HCT116 (cell line): ENCODE measurements around the gene TTC23. TPM values are rescaled to one million over a fixed set of nuclear protein-coding genes. Genes with fewer than 3 reads are reported as not detected.

Experiments used
- ATAC-seq: fragments of 200-7000 bp; cut with Tn5 transposase; 2 replicates; pipeline ENCODE4 v1.9.1; 2020; ENCODE audit warnings: mild to moderate bottlenecking, moderate library complexity
- BruUV-seq: library from RNA; stranded (reverse); fragments of 400-500 nt; replicated peaks from 2 replicates; lab custom pipeline; 2021; lab: Mats Ljungman, UMichigan
- CTCF ChIA-PET: fragments of 300-600 bp; sonication (Branson Sonifier 250); formaldehyde crosslinking; loops from one replicate; lab custom pipeline; 2021; ENCODE audit warnings: antibody characterized with exemption; lab: Charles Lee
- POLR2A ChIA-PET: fragments of 300-600, 350-600 bp; sonication (Branson Sonifier 250); formaldehyde crosslinking; loops from one replicate; lab custom pipeline; 2021; ENCODE audit warnings: antibody characterized with exemption; lab: Charles Lee
- RAD21 ChIA-PET, 2 experiments: fragments of 300-600 bp; sonication (Branson Sonifier 250); formaldehyde crosslinking; loops; one replicate each; lab custom pipeline; 2023; ENCODE audit warnings: low total read pairs in 2 of 2; ENCODE audit not compliant: uncharacterized antibody in 2 of 2, unreplicated experiment in 2 of 2, low non-redundant PET in 1 of 2; lab: Charles Lee
- DNase-seq: peaks from one replicate; pipeline ENCODE4 v3.0.0-alpha.2; 2010; ENCODE audit warnings: low read depth, low spot score
- H2AFZ ChIP-seq: fragments of 200-600 bp; shearing (Covaris generic), sonication (generic); 2 replicates; pipeline ENCODE4 v1.6.1; 2017; ENCODE audit warnings: low read depth, mixed run types, mixed read lengths, antibody characterized with exemption, low read length; ENCODE audit not compliant: poor library complexity, severe bottlenecking
- H3K27ac ChIP-seq: 2 replicates; pipeline ENCODE4 v1.5.1; 2012; ENCODE audit warnings: low read depth, low read length
- H3K27me3 ChIP-seq: fragments of 200-600 bp; sonication (generic); 2 replicates; pipeline ENCODE4 v1.6.1; 2016; ENCODE audit warnings: mixed run types, low read length, mixed read lengths; ENCODE audit not compliant: insufficient read depth
- H3K36me3 ChIP-seq, 2 experiments: fragments of 200-500 bp in 1 of 2; fragments of 200-600 bp in 1 of 2; sonication (Bioruptor generic) in 1 of 2; sonication (generic) in 1 of 2; 2 replicates each; pipeline versions ENCODE4 v1.5.1 to v1.6.1; 2014 to 2016; ENCODE audit warnings: low read length in 2 of 2, inconsistent platforms in 1 of 2, mixed read lengths in 1 of 2, mixed run types in 1 of 2; ENCODE audit not compliant: insufficient read depth in 2 of 2, control insufficient read depth in 1 of 2
- H3K4me1 ChIP-seq, 2 experiments: fragments of 200-600 bp in 1 of 2; sonication (generic) in 1 of 2; 2 replicates each; pipeline versions ENCODE4 v1.5.1 to v1.6.1; 2012 to 2017; ENCODE audit warnings: low read length in 2 of 2, inconsistent platforms in 1 of 2, mild to moderate bottlenecking in 1 of 2, mixed read lengths in 1 of 2, mixed run types in 1 of 2, moderate library complexity in 1 of 2; ENCODE audit not compliant: insufficient read depth in 2 of 2, control insufficient read depth in 1 of 2
- H3K4me2 ChIP-seq: fragments of 200-600 bp; sonication (generic); 2 replicates; pipeline ENCODE4 v1.6.1; 2017; ENCODE audit warnings: mixed run types, low read length, mixed read lengths
- H3K4me3 ChIP-seq, 2 experiments: fragments of 200-600 bp in 1 of 2; sonication (generic) in 1 of 2; replicated peaks in 1 of 2; 2 replicates each; pipeline ENCODE4 v1.5.1; 2011 to 2016; ENCODE audit warnings: low read length in 2 of 2, control low read depth in 1 of 2, low read depth in 1 of 2, mild to moderate bottlenecking in 1 of 2, mixed read lengths in 1 of 2, mixed run types in 1 of 2
- H3K79me2 ChIP-seq: fragments of 200-600 bp; sonication (generic); 2 replicates; pipeline ENCODE4 v1.6.1; 2017; ENCODE audit warnings: mild to moderate bottlenecking, mixed run types, low read length, moderate library complexity, mixed read lengths; ENCODE audit not compliant: insufficient read depth
- H3K9ac ChIP-seq: fragments of 200-600 bp; sonication (generic); 2 replicates; pipeline ENCODE4 v1.6.1; 2016; ENCODE audit warnings: low read length, mixed read lengths
- H3K9me2 ChIP-seq: fragments of 200-600 bp; sonication (generic), shearing (Covaris generic); 2 replicates; pipeline ENCODE4 v1.6.1; 2017; ENCODE audit warnings: mixed run types, mild to moderate bottlenecking, moderate library complexity; ENCODE audit not compliant: insufficient read depth
- H3K9me3 ChIP-seq, 2 experiments: fragments of 200-500 bp in 1 of 2; fragments of 200-600 bp in 1 of 2; sonication (Bioruptor generic) in 1 of 2; sonication (generic) in 1 of 2; 2 replicates each; pipeline ENCODE4 v1.6.1; 2014 to 2017; ENCODE audit warnings: low read length in 2 of 2, mixed read lengths in 2 of 2, inconsistent platforms in 1 of 2, low read depth in 1 of 2, mild to moderate bottlenecking in 1 of 2, mixed run types in 1 of 2, moderate library complexity in 1 of 2; ENCODE audit not compliant: control insufficient read depth in 1 of 2, insufficient read depth in 1 of 2
- H4K20me1 ChIP-seq: fragments of 200-600 bp; sonication (generic), shearing (Covaris generic); 2 replicates; pipeline ENCODE4 v1.6.1; 2017; ENCODE audit warnings: mixed run types, mild to moderate bottlenecking, moderate library complexity; ENCODE audit not compliant: insufficient read depth
- CEBPB ChIP-seq: IDR thresholded peaks from 2 replicates; pipeline ENCODE4 v1.6.1; 2012; ENCODE audit warnings: low read depth
- EGR1 ChIP-seq: IDR thresholded peaks from 2 replicates; pipeline ENCODE4 v1.6.1; 2012; ENCODE audit warnings: low read depth
- ELF1 ChIP-seq: IDR thresholded peaks from 2 replicates; pipeline ENCODE4 v1.6.1; 2012; ENCODE audit warnings: low read depth, borderline replicate concordance
- EZH2 ChIP-seq: fragments of 200-600 bp; sonication (generic); IDR thresholded peaks from 2 replicates; pipeline ENCODE4 v1.6.1; 2017; ENCODE audit warnings: antibody characterized with exemption, mixed run types
- EZH2phosphoT487 ChIP-seq: fragments of 200-600 bp; IDR thresholded peaks from 2 replicates; pipeline ENCODE4 v1.6.1; 2018; ENCODE audit warnings: antibody characterized with exemption, borderline replicate concordance
- FOSL1 ChIP-seq: IDR thresholded peaks from 2 replicates; pipeline ENCODE4 v1.6.1; 2012; ENCODE audit warnings: low read depth
- POLR2AphosphoS5 ChIP-seq: IDR thresholded peaks from 2 replicates; pipeline ENCODE4 v1.6.1; 2011; ENCODE audit warnings: mild to moderate bottlenecking, low read depth, low read length, moderate library complexity
- RAD21 ChIP-seq: IDR thresholded peaks from 2 replicates; pipeline ENCODE4 v1.6.1; 2012; ENCODE audit warnings: low read depth, mild to moderate bottlenecking
- SP1 ChIP-seq: IDR thresholded peaks from 2 replicates; pipeline ENCODE4 v1.6.1; 2012; ENCODE audit warnings: low read depth
- TCF7L2 ChIP-seq: IDR thresholded peaks from 2 replicates; pipeline ENCODE4 v1.7.0; 2011; ENCODE audit warnings: borderline replicate concordance, inconsistent platforms; ENCODE audit not compliant: insufficient read depth, insufficient read length; ENCODE audit errors: extremely low read depth
- YY1 ChIP-seq: IDR thresholded peaks from 2 replicates; pipeline ENCODE4 v1.6.1; 2011; ENCODE audit warnings: low read length, low read depth, moderate library complexity, mild to moderate bottlenecking; ENCODE audit not compliant: insufficient replicate concordance; ENCODE audit errors: extremely low read depth
- ZNF274 ChIP-seq: fragments of 200-500 bp; sonication (Bioruptor generic); IDR thresholded peaks from 2 replicates; pipeline ENCODE4 v1.6.1; 2014; ENCODE audit warnings: mild to moderate bottlenecking, low read depth, low read length, inconsistent platforms
- intact Hi-C: fragments of 100-400 bp; cut with micrococcal nuclease; formaldehyde crosslinking; loops from 2 replicates; pipeline ENCODE4 v1.10.0; 2022
- total RNA-seq: library from RNA; stranded (reverse); gene quantifications from one replicate; pipeline ENCODE4 v1.2.1, GENCODE V29; 2021; ENCODE audit not compliant: unreplicated experiment
- TF ChIP-seq, protein P1 (sequence below): IDR thresholded peaks from 2 replicates; pipeline ENCODE4 v1.6.1; 2012
- TF ChIP-seq, protein P2 (sequence below): IDR thresholded peaks from 2 replicates; pipeline ENCODE4 v1.6.1; 2012
- TF ChIP-seq, protein P3 (sequence below): IDR thresholded peaks from 2 replicates; pipeline ENCODE4 v1.6.1; 2012; ENCODE audit warnings: low read depth
- TF ChIP-seq, protein P4 (sequence below): IDR thresholded peaks from 2 replicates; pipeline ENCODE4 v1.6.1; 2011; ENCODE audit warnings: mild to moderate bottlenecking, low read length, moderate library complexity; ENCODE audit not compliant: insufficient replicate concordance; ENCODE audit errors: extremely low read depth

The TTC23 gene
- total RNA-seq, 1 experiment from 2014 or later = 10.2 TPM

GRCh38 chr15:99087405-99087943 lies 161.9 kb downstream of the TTC23 start (continued):
- TF ChIP-seq YY1 (no peak), POLR2AphosphoS5 (no peak), SP1 (no peak), EZH2 (no peak), RAD21 (no peak), EZH2phosphoT487 (no peak), ELF1 (no peak)
- TF ChIP-seq, protein P1, sequence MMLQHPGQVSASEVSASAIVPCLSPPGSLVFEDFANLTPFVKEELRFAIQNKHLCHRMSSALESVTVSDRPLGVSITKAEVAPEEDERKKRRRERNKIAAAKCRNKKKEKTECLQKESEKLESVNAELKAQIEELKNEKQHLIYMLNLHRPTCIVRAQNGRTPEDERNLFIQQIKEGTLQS = no peak
- TF ChIP-seq, protein P2, sequence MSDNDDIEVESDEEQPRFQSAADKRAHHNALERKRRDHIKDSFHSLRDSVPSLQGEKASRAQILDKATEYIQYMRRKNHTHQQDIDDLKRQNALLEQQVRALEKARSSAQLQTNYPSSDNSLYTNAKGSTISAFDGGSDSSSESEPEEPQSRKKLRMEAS = no peak

- H3K9me3 ChIP-seq = no peaks in the 10 kb centered on the region
- ChIA-PET POLR2A (interaction anchor here (0.7 kb wide), 1 partner anchor 17 kb away, joined by 3 read pairs; no protein-coding TSS in a partner anchor), CTCF (interaction anchor here (2.2 kb wide), 1 partner anchor 9 kb away, joined by 12 read pairs; no protein-coding TSS in a partner anchor), RAD21 (no interaction called here)
- no peaks in the 10 kb centered on the region for H3K9me2 ChIP-seq
- H4K20me1 ChIP-seq = no peaks in the 10 kb centered on the region
- H3K4me3 ChIP-seq = no peak overlapping the region
- no peaks in the 10 kb centered on the region for H3K4me1 ChIP-seq
- intact Hi-C loops = no loop called here
- H3K36me3 ChIP-seq = no peaks in the 10 kb centered on the region
- H2AFZ ChIP-seq = no peak overlapping the region
- BruUV-seq = no TSS peak
- no peak overlapping the region for H3K9ac ChIP-seq
- no peaks in the 10 kb centered on the region for H3K79me2 ChIP-seq
- H3K27me3 ChIP-seq = no peaks in the 10 kb centered on the region
- TF ChIP-seq EGR1 = no peak
- TF ChIP-seq RAD21 = no peak
- TF ChIP-seq ZNF274 = no peak
- TF ChIP-seq, protein P3, sequence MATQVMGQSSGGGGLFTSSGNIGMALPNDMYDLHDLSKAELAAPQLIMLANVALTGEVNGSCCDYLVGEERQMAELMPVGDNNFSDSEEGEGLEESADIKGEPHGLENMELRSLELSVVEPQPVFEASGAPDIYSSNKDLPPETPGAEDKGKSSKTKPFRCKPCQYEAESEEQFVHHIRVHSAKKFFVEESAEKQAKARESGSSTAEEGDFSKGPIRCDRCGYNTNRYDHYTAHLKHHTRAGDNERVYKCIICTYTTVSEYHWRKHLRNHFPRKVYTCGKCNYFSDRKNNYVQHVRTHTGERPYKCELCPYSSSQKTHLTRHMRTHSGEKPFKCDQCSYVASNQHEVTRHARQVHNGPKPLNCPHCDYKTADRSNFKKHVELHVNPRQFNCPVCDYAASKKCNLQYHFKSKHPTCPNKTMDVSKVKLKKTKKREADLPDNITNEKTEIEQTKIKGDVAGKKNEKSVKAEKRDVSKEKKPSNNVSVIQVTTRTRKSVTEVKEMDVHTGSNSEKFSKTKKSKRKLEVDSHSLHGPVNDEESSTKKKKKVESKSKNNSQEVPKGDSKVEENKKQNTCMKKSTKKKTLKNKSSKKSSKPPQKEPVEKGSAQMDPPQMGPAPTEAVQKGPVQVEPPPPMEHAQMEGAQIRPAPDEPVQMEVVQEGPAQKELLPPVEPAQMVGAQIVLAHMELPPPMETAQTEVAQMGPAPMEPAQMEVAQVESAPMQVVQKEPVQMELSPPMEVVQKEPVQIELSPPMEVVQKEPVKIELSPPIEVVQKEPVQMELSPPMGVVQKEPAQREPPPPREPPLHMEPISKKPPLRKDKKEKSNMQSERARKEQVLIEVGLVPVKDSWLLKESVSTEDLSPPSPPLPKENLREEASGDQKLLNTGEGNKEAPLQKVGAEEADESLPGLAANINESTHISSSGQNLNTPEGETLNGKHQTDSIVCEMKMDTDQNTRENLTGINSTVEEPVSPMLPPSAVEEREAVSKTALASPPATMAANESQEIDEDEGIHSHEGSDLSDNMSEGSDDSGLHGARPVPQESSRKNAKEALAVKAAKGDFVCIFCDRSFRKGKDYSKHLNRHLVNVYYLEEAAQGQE = no peak
- TF ChIP-seq ELF1 = no peak
- TF ChIP-seq FOSL1 = no peak
- TF ChIP-seq TCF7L2 = no peak
- TF ChIP-seq CEBPB = no peak
- TF ChIP-seq, protein P4, sequence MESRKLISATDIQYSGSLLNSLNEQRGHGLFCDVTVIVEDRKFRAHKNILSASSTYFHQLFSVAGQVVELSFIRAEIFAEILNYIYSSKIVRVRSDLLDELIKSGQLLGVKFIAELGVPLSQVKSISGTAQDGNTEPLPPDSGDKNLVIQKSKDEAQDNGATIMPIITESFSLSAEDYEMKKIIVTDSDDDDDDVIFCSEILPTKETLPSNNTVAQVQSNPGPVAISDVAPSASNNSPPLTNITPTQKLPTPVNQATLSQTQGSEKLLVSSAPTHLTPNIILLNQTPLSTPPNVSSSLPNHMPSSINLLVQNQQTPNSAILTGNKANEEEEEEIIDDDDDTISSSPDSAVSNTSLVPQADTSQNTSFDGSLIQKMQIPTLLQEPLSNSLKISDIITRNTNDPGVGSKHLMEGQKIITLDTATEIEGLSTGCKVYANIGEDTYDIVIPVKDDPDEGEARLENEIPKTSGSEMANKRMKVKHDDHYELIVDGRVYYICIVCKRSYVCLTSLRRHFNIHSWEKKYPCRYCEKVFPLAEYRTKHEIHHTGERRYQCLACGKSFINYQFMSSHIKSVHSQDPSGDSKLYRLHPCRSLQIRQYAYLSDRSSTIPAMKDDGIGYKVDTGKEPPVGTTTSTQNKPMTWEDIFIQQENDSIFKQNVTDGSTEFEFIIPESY = no peak
- TF ChIP-seq, protein P1 = no peak
- ATAC-seq = no peak
- H3K27ac ChIP-seq = no peak overlapping the region
- DNase-seq = no peak
- no peak overlapping the region for H3K4me2 ChIP-seq
Measured at GRCh38 chr15:99086327-99086667, 163.1 kb downstream of the TTC23 start.
